KMS-11 (cell line): Measurements from ENCODE around the gene PHLPP2.
"Not testable (repeated sequence)": the region's sequence is repeated elsewhere in the genome, so short reads cannot be mapped to it uniquely, and the experiment has no call there.

ENCODE experiments used
- H2AFZ ChIP-seq: fragments of 200-600 bp; sonication (generic); 2 replicates; pipeline ENCODE4 v1.6.1; 2016; ENCODE audit warnings: antibody characterized with exemption, mixed run types, low read depth
- H3K27ac ChIP-seq: fragments of 200-600 bp; sonication (generic); 2 replicates; pipeline ENCODE4 v1.6.1; 2016; ENCODE audit warnings: mild to moderate bottlenecking, mixed run types
- H3K27me3 ChIP-seq: fragments of 200-600 bp; sonication (generic); 2 replicates; pipeline ENCODE4 v1.6.1; 2017; ENCODE audit warnings: mild to moderate bottlenecking, low read depth, mixed run types, moderate library complexity; ENCODE audit not compliant: insufficient read depth
- H3K36me3 ChIP-seq: fragments of 200-600 bp; sonication (generic); 2 replicates; pipeline ENCODE4 v1.6.1; 2017; ENCODE audit warnings: mild to moderate bottlenecking, mixed run types; ENCODE audit not compliant: insufficient read depth
- H3K4me1 ChIP-seq: fragments of 200-600 bp; sonication (generic); 2 replicates; pipeline ENCODE4 v1.6.1; 2016; ENCODE audit warnings: mild to moderate bottlenecking, low read depth, mixed run types; ENCODE audit not compliant: poor library complexity, severe bottlenecking
- H3K4me2 ChIP-seq: fragments of 200-600 bp; sonication (generic); 2 replicates; pipeline ENCODE4 v1.7.0; 2016; ENCODE audit warnings: mild to moderate bottlenecking, mixed run types
- H3K4me3 ChIP-seq: fragments of 200-600 bp; sonication (generic); IDR thresholded peaks from 2 replicates; pipeline ENCODE4 v1.6.1; 2017; ENCODE audit warnings: low read depth, low read length, mixed read lengths; ENCODE audit not compliant: insufficient read depth
- H3K79me2 ChIP-seq: fragments of 200-600 bp; sonication (generic); 2 replicates; pipeline ENCODE4 v1.6.1; 2016; ENCODE audit warnings: low read depth, mixed run types; ENCODE audit not compliant: insufficient read depth
- H3K9ac ChIP-seq: fragments of 200-600 bp; sonication (generic); 2 replicates; pipeline ENCODE4 v1.6.1; 2016; ENCODE audit warnings: mild to moderate bottlenecking, mixed run types
- H4K20me1 ChIP-seq: fragments of 200-600 bp; sonication (generic); 2 replicates; pipeline ENCODE4 v1.6.1; 2016; ENCODE audit warnings: mild to moderate bottlenecking, mixed run types; ENCODE audit not compliant: insufficient read depth
- TF ChIP-seq, protein P1 (sequence below): fragments of 200-600 bp; sonication (generic); conservative IDR thresholded peaks from 2 replicates; pipeline ENCODE4 v1.6.1; 2017; ENCODE audit warnings: low read depth, mild to moderate bottlenecking, antibody characterized with exemption, low read length, moderate library complexity, mixed read lengths

Gene PHLPP2

DNA sequence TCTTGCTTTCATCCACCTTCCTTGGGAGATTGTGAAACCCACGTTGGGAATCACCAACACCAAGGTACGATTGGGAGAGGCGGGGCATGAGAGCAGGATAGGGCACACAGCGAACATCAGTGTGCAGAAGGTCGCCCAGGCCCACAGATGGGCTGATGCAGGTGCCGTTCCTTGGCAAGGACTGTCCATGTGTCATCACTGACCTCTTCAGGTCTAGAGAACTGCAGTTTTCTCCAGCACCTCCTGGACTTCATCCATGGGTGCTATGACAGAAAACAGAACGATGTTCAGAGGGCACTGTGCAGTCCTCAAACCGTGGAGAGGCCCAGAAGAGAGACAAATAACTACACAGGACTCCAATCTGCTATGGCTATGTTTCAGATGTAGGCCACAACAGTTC is 123.7 kb downstream of the PHLPP2 start:
- Histone ChIP-seq H3K4me1 (no peaks in the 10 kb centered on the region), H3K27ac (no peak overlapping the region), H4K20me1 (no peaks in the 10 kb centered on the region), H2AFZ (no peak overlapping the region), H3K9ac (no peak overlapping the region), H3K36me3 (no peaks in the 10 kb centered on the region), H3K27me3 (no peaks in the 10 kb centered on the region), H3K79me2 (no peaks in the 10 kb centered on the region), H3K4me2 (no peak overlapping the region), H3K4me3 (no peak overlapping the region)
- TF ChIP-seq, protein P1, sequence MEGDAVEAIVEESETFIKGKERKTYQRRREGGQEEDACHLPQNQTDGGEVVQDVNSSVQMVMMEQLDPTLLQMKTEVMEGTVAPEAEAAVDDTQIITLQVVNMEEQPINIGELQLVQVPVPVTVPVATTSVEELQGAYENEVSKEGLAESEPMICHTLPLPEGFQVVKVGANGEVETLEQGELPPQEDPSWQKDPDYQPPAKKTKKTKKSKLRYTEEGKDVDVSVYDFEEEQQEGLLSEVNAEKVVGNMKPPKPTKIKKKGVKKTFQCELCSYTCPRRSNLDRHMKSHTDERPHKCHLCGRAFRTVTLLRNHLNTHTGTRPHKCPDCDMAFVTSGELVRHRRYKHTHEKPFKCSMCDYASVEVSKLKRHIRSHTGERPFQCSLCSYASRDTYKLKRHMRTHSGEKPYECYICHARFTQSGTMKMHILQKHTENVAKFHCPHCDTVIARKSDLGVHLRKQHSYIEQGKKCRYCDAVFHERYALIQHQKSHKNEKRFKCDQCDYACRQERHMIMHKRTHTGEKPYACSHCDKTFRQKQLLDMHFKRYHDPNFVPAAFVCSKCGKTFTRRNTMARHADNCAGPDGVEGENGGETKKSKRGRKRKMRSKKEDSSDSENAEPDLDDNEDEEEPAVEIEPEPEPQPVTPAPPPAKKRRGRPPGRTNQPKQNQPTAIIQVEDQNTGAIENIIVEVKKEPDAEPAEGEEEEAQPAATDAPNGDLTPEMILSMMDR: no peak

DNA sequence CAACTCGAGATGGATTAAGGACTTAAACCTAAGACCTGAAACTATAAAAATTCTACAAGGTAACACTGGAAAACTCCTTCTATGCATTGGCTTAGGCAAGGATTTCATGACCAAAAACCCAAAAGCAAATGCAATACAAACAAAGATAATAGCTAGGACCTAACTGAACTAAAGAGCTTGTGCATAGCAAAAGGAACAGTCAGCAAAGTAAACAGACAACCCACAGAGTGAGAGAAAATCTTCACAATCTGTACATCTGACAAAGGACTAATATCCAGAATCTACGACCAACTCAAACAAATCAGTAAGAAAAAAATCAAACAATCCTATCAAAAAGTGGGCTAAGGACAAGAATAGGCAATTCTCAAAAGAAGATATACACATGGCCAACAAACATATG is 126.1 kb downstream of the PHLPP2 start:
- not testable (repeated sequence) for H3K9ac ChIP-seq, H3K27ac ChIP-seq, H3K4me1 ChIP-seq, H3K4me2 ChIP-seq, H2AFZ ChIP-seq, H3K36me3 ChIP-seq, H3K79me2 ChIP-seq, H3K27me3 ChIP-seq, H3K4me3 ChIP-seq, H4K20me1 ChIP-seq

DNA sequence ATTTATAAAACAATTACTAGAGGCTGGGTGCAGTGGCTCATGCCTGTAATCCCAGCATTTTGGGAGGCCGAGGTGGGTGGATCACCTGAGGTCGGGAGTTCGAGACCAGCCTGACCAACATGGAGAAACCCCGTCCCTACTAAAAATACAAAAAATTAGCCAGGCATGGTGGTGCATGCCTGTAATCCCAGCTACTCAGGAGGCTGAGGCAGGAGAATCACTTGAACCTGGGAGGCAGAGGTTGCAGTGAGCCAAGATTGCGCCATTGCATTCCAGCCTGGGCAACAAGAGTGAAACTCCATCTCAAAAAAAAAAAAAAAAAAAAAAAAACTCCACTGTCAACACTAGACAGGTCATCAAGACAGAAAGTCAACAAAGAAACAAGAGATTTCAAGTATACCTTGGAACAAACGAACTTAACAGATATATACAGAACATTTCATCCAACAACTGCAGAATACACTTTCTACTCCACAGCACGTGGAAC is 129.1 kb downstream of the PHLPP2 start:
- not testable (repeated sequence) for H3K27ac ChIP-seq, H4K20me1 ChIP-seq, H3K9ac ChIP-seq, H3K4me1 ChIP-seq, H3K4me2 ChIP-seq, H3K4me3 ChIP-seq, H2AFZ ChIP-seq, H3K27me3 ChIP-seq, H3K79me2 ChIP-seq, H3K36me3 ChIP-seq
